HFF-Myc (cell line): ENCODE measurements around the gene PZP.

Experiments
- DNase-seq: peaks from one replicate; pipeline ENCODE4 v3.0.0-alpha.2; 2011; ENCODE audit warnings: low read depth; ENCODE audit errors: extremely low read depth
- H3K4me3 ChIP-seq: replicated peaks from 2 replicates; pipeline ENCODE4 v1.5.1; 2011; ENCODE audit warnings: low read depth, mild to moderate bottlenecking, control low read depth, low read length
- CTCF ChIP-seq: IDR thresholded peaks from 2 replicates; pipeline ENCODE4 v1.5.1; 2012; ENCODE audit warnings: mild to moderate bottlenecking, low read depth, low read length, control low read depth; ENCODE audit errors: missing control alignments

PZP gene

GRCh38 chr12:9106067-9106466 is 102.1 kb downstream of the PZP start:
- DNase-seq: no peak
- no peak for TF ChIP-seq CTCF

GRCh38 chr12:9104767-9105423 is 103.3 kb downstream of the PZP start:
- TF ChIP-seq CTCF: no peak
- no peak overlapping the region for H3K4me3 ChIP-seq
- DNase-seq: no peak

More at GRCh38 chr12:9106067-9106466, 102.1 kb downstream of the PZP start:
- H3K4me3 ChIP-seq: no peak overlapping the region

- DNase-seq: no peak
- no peak overlapping the region for H3K4me3 ChIP-seq
- no peak for TF ChIP-seq CTCF
Observed at GRCh38 chr12:9104087-9104486, 104.1 kb downstream of the PZP start.

- no peak for DNase-seq
- H3K4me3 ChIP-seq: no peak overlapping the region
- no peak for TF ChIP-seq CTCF
Observed at GRCh38 chr12:9103050-9103849, 104.9 kb downstream of the PZP start.

- DNase-seq: no peak
- no peak for TF ChIP-seq CTCF
- H3K4me3 ChIP-seq: no peak overlapping the region
Observed at GRCh38 chr12:9101018-9101687, 107.0 kb downstream of the PZP start.

- DNase-seq: no peak
- H3K4me3 ChIP-seq: no peak overlapping the region
- no peak for TF ChIP-seq CTCF
Observed at GRCh38 chr12:9099552-9100190, 108.5 kb downstream of the PZP start.
